GM23248 (cell line): ENCODE results near the gene UTRN. TPM values are rescaled to one million over a fixed set of nuclear protein-coding genes. Genes with fewer than 3 reads are reported as not detected.

Source experiments
- DNase-seq: peaks from one replicate; pipeline ENCODE4 v3.0.0-alpha.2; 2015
- H2AFZ ChIP-seq: fragments of 200-600 bp; sonication (generic); 2 replicates; pipeline ENCODE4 v1.6.1; 2016; ENCODE audit warnings: antibody characterized with exemption
- H3F3A ChIP-seq: fragments of 200-600 bp; sonication (generic); 2 replicates; pipeline ENCODE4 v1.6.1; 2016; ENCODE audit warnings: mild to moderate bottlenecking, antibody characterized with exemption, mixed run types; ENCODE audit not compliant: insufficient read depth
- H3K27ac ChIP-seq: fragments of 200-600 bp; sonication (generic); 2 replicates; pipeline ENCODE4 v1.5.1; 2016; ENCODE audit warnings: mild to moderate bottlenecking
- H3K27me3 ChIP-seq: fragments of 200-600 bp; sonication (generic); replicated peaks from 2 replicates; pipeline ENCODE4 v1.6.1; 2016; ENCODE audit warnings: mild to moderate bottlenecking; ENCODE audit not compliant: insufficient read depth
- H3K36me3 ChIP-seq: fragments of 200-600 bp; sonication (generic); 2 replicates; pipeline ENCODE4 v1.6.1; 2016; ENCODE audit warnings: low read depth, mild to moderate bottlenecking
- H3K4me1 ChIP-seq: fragments of 200-600 bp; sonication (generic); 2 replicates; pipeline ENCODE4 v1.6.1; 2016; ENCODE audit warnings: mild to moderate bottlenecking; ENCODE audit not compliant: insufficient read depth
- H3K4me2 ChIP-seq: fragments of 200-600 bp; sonication (generic); one replicate; pipeline ENCODE4 v1.6.1; 2016; ENCODE audit warnings: mild to moderate bottlenecking; ENCODE audit not compliant: unreplicated experiment
- H3K4me3 ChIP-seq: fragments of 200-600 bp; sonication (generic); 2 replicates; pipeline ENCODE4 v1.5.1; 2016; ENCODE audit warnings: mild to moderate bottlenecking
- H3K79me2 ChIP-seq: fragments of 200-600 bp; sonication (generic); 2 replicates; pipeline ENCODE4 v1.6.1; 2016; ENCODE audit warnings: mild to moderate bottlenecking; ENCODE audit not compliant: insufficient read depth
- H3K9ac ChIP-seq: fragments of 200-600 bp; sonication (generic); 2 replicates; pipeline ENCODE4 v1.6.1; 2016; ENCODE audit warnings: mild to moderate bottlenecking
- H3K9me2 ChIP-seq: fragments of 200-600 bp; sonication (generic); 2 replicates; pipeline ENCODE4 v1.6.1; 2016; ENCODE audit warnings: mixed run types, mild to moderate bottlenecking, moderate library complexity; ENCODE audit not compliant: insufficient read depth
- H3K9me3 ChIP-seq: fragments of 200-600 bp; sonication (generic); one replicate; pipeline ENCODE4 v1.6.1; 2017; ENCODE audit warnings: low read depth
- H4K20me1 ChIP-seq: fragments of 200-600 bp; sonication (generic); 2 replicates; pipeline ENCODE4 v1.6.0; 2016; ENCODE audit not compliant: insufficient read depth
- EZH2 ChIP-seq: fragments of 200-600 bp; sonication (generic); IDR thresholded peaks from 2 replicates; pipeline ENCODE4 v1.6.1; 2018; ENCODE audit warnings: antibody characterized with exemption, mild to moderate bottlenecking; ENCODE audit not compliant: insufficient read depth, poor library complexity, severe bottlenecking
- EZH2phosphoT487 ChIP-seq: fragments of 200-600 bp; sonication (generic); IDR thresholded peaks from 2 replicates; pipeline ENCODE4 v1.6.1; 2018; ENCODE audit warnings: antibody characterized with exemption, moderate library complexity, mild to moderate bottlenecking, low read depth; ENCODE audit not compliant: insufficient read depth
- WGBS, 2 experiments: methylation state at CpG; one replicate each; pipeline ENCODE4 v1.1.6; 2015 to 2017; ENCODE audit warnings: low lambda C conversion rate in 2 of 2, low coverage in 1 of 2; ENCODE audit errors: missing lambda C conversion rate in 2 of 2; 5-methylcytosine and 5-hydroxymethylcytosine counted together
- in situ Hi-C: fragments of 300-500 bp; cut with MboI; formaldehyde crosslinking; loops from 2 replicates; pipeline ENCODE4 v1.15.0; 2020
- polyA plus RNA-seq: library from polyadenylated mRNA; unstranded; fragments of >200 nt; fragmentation: Nextera tagmentation; extraction: Ambion mirVana; gene quantifications from 2 replicates; pipeline ENCODE4 v1.2.1, GENCODE V29; 2016
- total RNA-seq: library from RNA; depleted of rRNA; stranded (reverse); fragments of >200 nt; shearing (Covaris generic); gene quantifications from 2 replicates; pipeline ENCODE4 v1.2.3, GENCODE V29; 2014

Gene UTRN
- total and polyA plus RNA-seq, 2 experiments from 2014 or later = 49.4 to 103 TPM

DNA sequence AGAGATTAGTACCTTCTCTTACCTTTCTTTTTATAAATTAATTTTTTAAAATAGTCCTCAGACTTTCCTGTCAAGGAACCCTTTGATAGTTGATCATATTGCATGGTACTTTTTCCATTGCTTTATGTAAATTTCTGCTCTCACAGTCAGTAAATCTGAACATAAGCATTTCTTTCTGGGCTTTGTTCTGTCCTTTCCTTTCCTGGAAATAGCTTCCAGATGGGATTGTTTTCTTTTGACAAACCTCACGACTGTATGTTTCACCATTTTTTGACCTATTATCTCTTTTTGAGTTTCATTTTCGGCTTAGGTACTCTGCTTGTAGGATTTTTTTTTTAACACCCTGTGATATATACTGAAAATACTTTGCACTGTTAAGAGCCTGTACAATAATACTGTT, 32.6 kb downstream of the UTRN start:
- Histone ChIP-seq H3K9me3 (no peaks in the 10 kb centered on the region), H3K4me1 (peaks cover 35% of the 10 kb centered on the region), H4K20me1 (no peaks in the 10 kb centered on the region), H3K9ac (no peak overlapping the region), H3F3A (no peaks in the 10 kb centered on the region; the same call in 1 of the 2 replicates), H3K4me2 (peak overlapping the region; percentile 28), H3K79me2 (peaks cover 100% of the 10 kb centered on the region), H3K27me3 (no peaks in the 10 kb centered on the region), H3K27ac (peak overlapping the region; percentile 20; the same call in 1 of the 2 replicates), H3K9me2 (no peaks in the 10 kb centered on the region), H3K4me3 (no peak overlapping the region), H3K36me3 (no peaks in the 10 kb centered on the region), H2AFZ (no peak overlapping the region)
- WGBS, 2 experiments = 37 to 40% methylated on average over 2 of the region's 2 CpGs
- peak; percentile 38 for DNase-seq
- no peak for TF ChIP-seq EZH2phosphoT487
- no peak for TF ChIP-seq EZH2
- in situ Hi-C loops = no loop called here

DNA sequence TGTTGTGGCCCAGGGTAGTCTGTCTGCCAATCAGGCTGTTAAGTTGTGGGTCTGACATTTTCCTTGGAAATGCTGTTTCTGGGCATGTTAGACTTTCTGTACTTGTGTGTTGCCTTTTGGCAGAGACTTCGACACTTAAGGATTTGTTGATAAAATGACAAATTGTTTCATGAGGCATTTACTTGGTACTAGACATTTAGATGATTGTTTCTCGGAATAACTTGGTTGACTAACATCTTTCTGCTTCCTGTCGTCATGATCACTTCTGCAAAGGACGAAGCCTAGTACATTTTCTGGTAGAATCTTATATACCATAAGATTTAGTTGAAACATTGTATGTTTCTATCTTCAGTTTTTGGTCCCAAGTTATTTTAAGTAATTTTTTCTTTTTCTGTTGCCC, 34.1 kb downstream of the UTRN start:
- H3F3A ChIP-seq = no peaks in the 10 kb centered on the region; the same call in 1 of the 2 replicates
- TF ChIP-seq EZH2 (no peak), EZH2phosphoT487 (no peak)
- 23 to 30% methylated on average over 4 of the region's 4 CpGs for WGBS, 2 experiments
- H3K9me3 ChIP-seq = no peaks in the 10 kb centered on the region
- H3K9ac ChIP-seq = no peak overlapping the region
- peak overlapping the region; percentile 5 for H3K4me2 ChIP-seq
- no peaks in the 10 kb centered on the region for H3K27me3 ChIP-seq
- H3K4me1 ChIP-seq = peaks cover 29% of the 10 kb centered on the region
- H2AFZ ChIP-seq = no peak overlapping the region
- DNase-seq = peak; percentile 40
- H3K9me2 ChIP-seq = no peaks in the 10 kb centered on the region
- in situ Hi-C loops = no loop called here
- no peaks in the 10 kb centered on the region for H4K20me1 ChIP-seq
- H3K36me3 ChIP-seq = no peaks in the 10 kb centered on the region
- peaks cover 100% of the 10 kb centered on the region for H3K79me2 ChIP-seq
- H3K27ac ChIP-seq = no peak overlapping the region
- H3K4me3 ChIP-seq = no peak overlapping the region

DNA sequence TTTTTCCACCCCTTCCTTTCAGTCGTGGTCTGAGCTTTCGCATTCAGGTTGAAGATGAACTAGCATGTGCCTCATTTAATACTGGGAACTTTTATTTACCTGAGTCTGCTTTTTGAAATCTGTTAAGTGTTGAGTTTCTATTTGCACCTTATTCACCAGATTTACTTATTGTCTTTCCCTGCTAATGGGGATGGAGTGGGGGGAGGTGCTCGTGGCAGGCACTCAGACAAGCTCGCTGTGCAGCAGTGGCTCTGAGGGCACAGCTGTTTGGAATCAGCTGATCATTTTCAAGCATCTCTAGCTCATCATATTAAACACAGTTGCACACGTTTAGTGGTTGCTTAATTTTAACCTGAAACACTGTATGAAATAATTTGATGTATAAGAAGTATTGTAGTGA, 35.6 kb downstream of the UTRN start:
- Histone ChIP-seq H3K4me2 (no peak overlapping the region), H2AFZ (no peak overlapping the region), H3F3A (no peaks in the 10 kb centered on the region; the same call in 1 of the 2 replicates), H3K9ac (no peak overlapping the region), H3K79me2 (peaks cover 100% of the 10 kb centered on the region), H3K9me2 (no peaks in the 10 kb centered on the region), H3K9me3 (no peaks in the 10 kb centered on the region), H3K36me3 (no peaks in the 10 kb centered on the region), H3K4me3 (no peak overlapping the region), H3K4me1 (peaks cover 26% of the 10 kb centered on the region), H3K27ac (no peak overlapping the region), H4K20me1 (no peaks in the 10 kb centered on the region), H3K27me3 (no peaks in the 10 kb centered on the region)
- DNase-seq = no peak
- 76 to 78% methylated on average over 5 of the region's 5 CpGs for WGBS, 2 experiments
- no peak for TF ChIP-seq EZH2
- in situ Hi-C loops = no loop called here

DNA sequence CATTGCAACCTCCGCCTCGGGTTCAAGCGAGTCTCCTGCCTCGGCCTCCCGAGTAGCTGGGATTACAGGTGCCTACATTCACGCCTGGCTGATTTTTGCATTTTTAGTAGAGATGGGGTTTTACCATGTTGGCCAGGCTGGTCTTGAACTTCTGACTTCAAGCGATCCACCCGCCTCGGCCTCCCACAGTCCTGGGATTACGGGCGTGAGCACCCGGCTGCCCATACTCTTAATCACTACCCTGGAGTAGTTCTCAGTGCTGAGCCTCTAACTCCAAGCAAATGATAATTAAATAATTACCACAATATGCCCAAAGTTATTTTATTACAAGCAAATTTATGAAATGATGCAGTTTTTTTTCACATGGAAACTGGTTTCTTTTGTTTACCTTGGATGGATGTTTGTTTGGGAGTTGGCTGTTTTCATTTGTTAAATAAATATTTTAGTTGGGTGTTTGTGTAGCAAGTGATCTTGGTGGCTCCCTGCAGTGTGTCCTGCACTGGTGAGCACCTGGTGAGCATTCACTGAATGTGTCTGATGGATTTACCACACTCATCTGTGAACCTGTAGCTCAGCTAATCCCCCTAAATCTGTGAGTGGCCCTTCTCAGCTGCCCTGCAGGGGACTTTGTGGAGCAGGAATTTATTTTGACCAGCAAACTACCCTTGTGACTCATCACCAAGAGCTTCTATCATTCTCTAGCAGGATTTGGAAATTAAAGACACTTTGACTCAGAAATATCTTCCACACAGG, 36.9 kb downstream of the UTRN start:
- Histone ChIP-seq H3K9me3 (no peaks in the 10 kb centered on the region), H3K9me2 (no peaks in the 10 kb centered on the region), H3F3A (no peaks in the 10 kb centered on the region; the same call in 1 of the 2 replicates), H3K36me3 (no peaks in the 10 kb centered on the region), H3K79me2 (peaks cover 100% of the 10 kb centered on the region), H4K20me1 (no peaks in the 10 kb centered on the region), H3K27me3 (no peaks in the 10 kb centered on the region), H3K4me1 (peaks cover 26% of the 10 kb centered on the region), H3K9ac (no peak overlapping the region), H2AFZ (no peak overlapping the region), H3K4me2 (peak overlapping the region; percentile 6), H3K27ac (no peak overlapping the region), H3K4me3 (no peak overlapping the region)
- peak; percentile 76 for DNase-seq
- no peak for TF ChIP-seq EZH2phosphoT487
- TF ChIP-seq EZH2 = no peak
- WGBS, 2 experiments = 83 to 87% methylated on average over 12 of the region's 12 CpGs
- in situ Hi-C loops = no loop called here
